GM18502 (cell line): ENCODE data around the gene C2CD3.
"Not testable (repeated sequence)": the region's sequence is repeated elsewhere in the genome, so short reads cannot be mapped to it uniquely, and the experiment has no call there.

ENCODE experiments used
- ATAC-seq: cut with Tn5 transposase; IDR thresholded peaks from one replicate; pipeline ENCODE4 v1.9.1; 2021; ENCODE audit warnings: mild to moderate bottlenecking; ENCODE audit not compliant: unreplicated experiment, poor library complexity

The C2CD3 gene

GRCh38 chr11:74072721-74073120 lies 98.1 kb downstream of the C2CD3 start:
- ATAC-seq, result no peak

DNA sequence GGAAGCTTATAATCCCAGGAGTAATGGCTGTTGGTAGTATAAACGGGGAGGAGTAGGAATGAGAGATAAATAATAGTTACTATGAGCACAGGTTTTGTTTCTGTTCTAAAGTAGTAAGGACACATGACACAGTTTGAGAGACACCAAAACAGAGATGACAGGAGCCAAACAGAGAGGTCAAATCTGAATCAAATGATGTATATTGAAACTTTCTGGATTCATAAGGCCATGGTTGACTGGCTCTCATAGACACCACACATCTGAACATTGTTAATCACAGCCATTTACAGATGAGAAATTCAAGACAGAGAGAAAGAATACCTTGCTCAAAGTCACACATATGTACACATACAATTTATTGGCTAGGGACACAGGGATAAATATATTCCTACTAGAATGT lies 98.5 kb downstream of the C2CD3 start:
- no peak for ATAC-seq

DNA sequence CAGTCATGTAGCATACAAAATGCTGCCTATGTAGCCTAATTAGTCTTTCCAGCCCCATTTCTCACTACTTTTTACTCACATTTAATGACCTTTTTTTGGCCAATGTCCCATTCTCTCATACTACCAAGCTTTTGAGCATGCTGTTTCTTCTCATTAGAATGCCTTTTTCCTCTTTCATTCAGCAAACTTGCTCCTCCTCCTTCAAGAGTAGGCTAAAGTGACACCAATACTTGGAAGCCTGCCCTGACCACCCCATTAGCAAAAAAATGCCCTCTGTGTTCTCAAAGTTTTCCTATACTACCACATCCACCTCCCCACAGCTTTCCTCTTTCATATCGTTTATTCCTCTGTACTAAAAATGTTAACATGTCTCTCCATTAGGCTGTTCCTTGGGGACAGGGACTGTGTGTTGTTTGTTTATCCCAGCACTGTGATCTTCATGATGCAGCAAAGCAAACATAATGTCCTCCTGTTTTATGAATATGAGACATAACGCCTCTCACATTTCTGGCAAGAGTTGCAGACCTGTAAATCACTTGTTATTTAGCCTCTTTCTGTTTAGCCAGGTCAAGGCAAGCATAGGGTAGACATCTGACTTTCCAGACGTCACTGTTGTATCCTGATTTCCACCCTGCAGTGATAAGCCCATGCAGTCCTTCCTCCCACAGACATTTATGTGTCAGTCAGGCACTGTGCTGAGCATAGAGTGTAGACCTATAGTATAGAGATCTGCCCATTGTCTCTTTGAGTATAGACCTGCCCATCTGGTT lies 99.9 kb downstream of the C2CD3 start:
- no peak for ATAC-seq

DNA sequence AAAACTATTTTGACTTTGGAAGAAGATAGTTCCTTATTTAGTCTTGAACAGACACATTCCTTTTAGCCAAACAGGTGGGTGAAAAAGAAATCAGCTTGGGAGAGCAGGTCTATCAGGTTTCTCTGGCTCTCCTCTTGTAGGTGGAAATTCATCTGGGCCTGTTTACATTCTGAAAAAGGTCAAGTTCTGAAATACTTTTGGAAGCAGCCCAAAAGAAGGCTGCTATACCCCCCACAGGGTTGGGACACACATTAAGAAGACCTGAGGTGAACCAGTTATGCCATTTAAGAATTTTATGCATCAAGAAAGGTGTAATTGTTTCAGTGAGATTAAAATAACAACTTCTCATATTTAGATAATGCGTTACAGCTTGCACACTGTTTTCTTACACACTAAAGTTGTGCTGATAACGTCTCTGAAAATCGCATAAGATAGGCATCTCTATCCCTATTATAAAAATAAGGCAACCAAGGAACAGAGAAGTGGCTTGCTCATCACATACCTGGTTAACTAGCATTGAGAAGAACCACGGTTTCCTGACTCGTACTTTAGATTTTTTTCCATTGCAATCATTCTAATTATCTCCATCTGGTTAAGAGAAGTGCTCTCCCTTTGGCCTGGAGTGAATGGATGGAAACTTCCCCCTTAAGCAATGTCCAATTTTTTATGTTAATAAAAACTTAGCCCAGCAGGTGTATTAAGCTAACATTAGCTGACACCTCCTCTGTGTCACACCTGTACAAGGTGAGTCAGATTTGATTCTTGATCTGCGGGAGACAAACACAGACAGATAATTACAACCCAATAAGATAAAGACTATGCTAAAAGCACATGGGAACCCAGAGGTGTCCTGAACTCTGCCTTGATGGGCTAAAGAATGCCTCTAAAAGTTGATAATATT lies 101.4 kb downstream of the C2CD3 start:
- ATAC-seq, result no peak

- not testable (repeated sequence) for ATAC-seq
These were observed 104.1 kb downstream of the C2CD3 start for GRCh38 chr11:74066663-74067062.

- ATAC-seq, result not testable (repeated sequence)
These were observed 105.3 kb downstream of the C2CD3 start for GRCh38 chr11:74065534-74065933.

- not testable (repeated sequence) for ATAC-seq
These were observed 107.2 kb downstream of the C2CD3 start for GRCh38 chr11:74063628-74064027.

GRCh38 chr11:74061599-74061998 lies 109.2 kb downstream of the C2CD3 start:
- ATAC-seq, result not testable (repeated sequence)

GRCh38 chr11:74057249-74058151 lies 113.3 kb downstream of the C2CD3 start:
- no peak for ATAC-seq

DNA sequence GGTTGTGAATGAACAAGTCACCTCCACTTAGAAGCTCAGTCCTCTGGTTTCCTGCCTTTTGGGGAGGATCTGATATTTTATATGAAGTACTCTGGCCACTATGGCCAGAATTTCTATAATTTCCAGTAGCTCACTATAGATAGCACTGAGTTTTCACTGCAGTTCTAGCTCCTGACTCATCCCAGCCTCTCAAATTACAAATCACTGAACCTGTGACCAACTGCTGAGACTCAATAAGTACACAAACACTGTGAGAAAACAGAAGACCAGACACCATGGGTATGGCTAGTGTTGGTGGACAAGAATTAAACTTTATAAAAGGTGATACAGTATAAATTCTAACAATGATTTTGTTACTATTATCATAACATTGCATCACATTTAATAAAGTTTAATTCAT lies 114.9 kb downstream of the C2CD3 start:
- ATAC-seq, result no peak

GRCh38 chr11:74050465-74050864 lies 120.3 kb downstream of the C2CD3 start:
- ATAC-seq, result no peak

GRCh38 chr11:74048993-74049392 lies 121.8 kb downstream of the C2CD3 start:
- no peak for ATAC-seq

DNA sequence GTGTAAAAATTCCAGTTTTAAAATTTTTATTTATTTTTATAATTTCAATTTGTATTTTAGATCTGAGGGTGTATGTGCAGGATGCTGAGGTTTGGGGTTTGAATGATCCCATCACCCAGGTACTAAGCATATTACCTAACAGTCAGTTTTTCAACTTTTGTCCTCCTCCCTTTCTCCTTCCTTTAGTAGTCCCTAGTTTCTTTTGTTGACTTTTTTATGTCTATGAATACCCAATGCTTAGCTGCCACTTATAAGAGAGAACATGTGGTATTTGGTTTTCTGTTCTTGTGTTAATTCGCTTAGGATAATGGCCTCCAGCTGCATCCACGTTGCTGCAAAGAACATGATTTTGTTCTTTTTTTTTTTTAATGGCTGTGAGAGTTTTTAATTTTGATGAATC lies 126.3 kb downstream of the C2CD3 start:
- ATAC-seq, result no peak

DNA sequence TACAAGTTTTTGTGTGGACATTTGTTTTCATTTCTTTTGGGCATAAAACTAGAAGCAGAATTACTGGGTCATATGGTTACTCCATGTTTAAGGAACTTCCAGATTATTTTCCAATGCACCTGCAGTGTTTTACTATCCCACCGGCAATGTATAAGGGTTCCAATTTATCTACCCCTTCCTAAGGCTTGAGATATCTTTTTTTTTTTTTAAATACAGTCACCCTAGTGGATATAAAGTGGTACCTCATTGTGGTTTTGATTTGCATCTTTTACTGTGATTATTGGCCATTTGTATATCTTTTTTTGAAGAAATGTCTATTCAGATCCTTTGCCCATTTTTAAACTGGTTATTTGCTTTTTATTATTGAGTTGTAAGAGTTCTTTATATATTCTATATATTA lies 127.4 kb downstream of the C2CD3 start:
- no peak for ATAC-seq

GRCh38 chr11:74037309-74037708 lies 133.5 kb downstream of the C2CD3 start:
- ATAC-seq, result no peak

- no peak for ATAC-seq
These were observed 135.5 kb downstream of the C2CD3 start for GRCh38 chr11:74035264-74035663.

DNA sequence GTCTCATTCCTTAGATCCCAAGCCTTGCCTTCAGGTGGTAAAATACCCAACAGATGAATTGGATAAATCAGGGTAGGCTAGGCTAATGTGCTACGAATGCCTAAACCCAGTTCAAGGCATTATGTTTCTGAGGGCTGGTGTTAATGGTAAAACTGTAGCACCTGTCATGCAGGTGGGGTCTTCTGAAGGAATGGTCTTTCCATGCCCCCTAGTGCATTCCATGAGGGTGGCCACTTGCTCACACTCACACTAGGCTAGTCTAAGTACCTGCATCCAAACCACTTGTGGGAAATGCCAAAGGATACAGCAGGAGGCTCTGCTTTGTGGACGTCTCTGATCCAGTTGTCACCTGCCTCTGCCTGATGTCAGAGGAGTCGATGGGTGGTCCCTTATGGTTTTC lies 137.8 kb downstream of the C2CD3 start:
- ATAC-seq, result no peak

- no peak for ATAC-seq
These were observed 139.8 kb downstream of the C2CD3 start for GRCh38 chr11:74030723-74031676.

DNA sequence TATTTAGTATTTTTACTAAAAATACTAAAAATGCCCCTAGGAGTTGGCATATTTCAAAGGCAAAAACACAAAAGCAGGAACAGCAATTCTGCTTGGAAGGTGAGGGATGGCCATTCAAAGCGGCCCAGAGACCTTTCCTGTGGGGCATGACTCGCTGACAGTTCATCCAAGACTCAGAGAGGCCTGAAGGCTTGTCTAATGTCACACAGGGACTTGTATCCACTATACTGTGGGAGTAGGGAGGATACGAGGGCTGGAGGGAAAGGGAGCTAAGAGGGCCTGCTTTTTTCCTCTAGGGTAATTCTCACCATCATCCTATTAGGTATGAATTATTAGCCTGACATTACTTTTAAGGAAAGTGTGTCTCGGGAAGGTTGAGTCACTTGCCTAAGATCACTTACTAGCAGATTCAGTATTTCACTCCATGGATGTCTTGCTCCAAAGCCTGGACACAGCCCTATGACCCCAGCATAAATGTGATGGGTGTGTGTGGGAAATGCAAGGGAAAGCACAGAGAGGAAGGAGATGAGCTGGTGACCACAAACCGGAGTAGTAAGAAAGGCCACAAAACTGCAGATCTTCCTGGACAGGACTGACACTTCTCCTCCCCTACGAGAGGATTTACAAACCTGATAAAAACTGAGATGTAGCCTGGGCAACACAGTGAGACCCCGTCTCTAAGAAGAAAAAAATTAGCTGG lies 145.2 kb downstream of the C2CD3 start:
- ATAC-seq, result no peak
